Muscle layer of duodenum (tissue), 2 donors: ENCODE measurements around the gene ARFGAP2.
A peak's percentile ranks its signal among the peaks of the same experiment; 100 is the strongest.
"Not testable (repeated sequence)": the region's sequence is repeated elsewhere in the genome, so short reads cannot be mapped to it uniquely, and the experiment has no call there.

Experiments used
- H3K27ac ChIP-seq: one replicate; pipeline ENCODE4 v1.7.0; 2013; ENCODE audit warnings: mild to moderate bottlenecking, low read length
- H3K27me3 ChIP-seq: one replicate; pipeline ENCODE4 v1.7.0; 2013; ENCODE audit warnings: low read depth, mild to moderate bottlenecking, control low read depth, low read length
- H3K36me3 ChIP-seq, 2 donors: one replicate each; pipeline ENCODE4 v1.7.0; 2013; ENCODE audit warnings: low read length in 2 of 2, control low read depth in 1 of 2, mild to moderate bottlenecking in 1 of 2; ENCODE audit not compliant: insufficient read depth in 2 of 2, control insufficient read depth in 1 of 2
- H3K4me1 ChIP-seq, 2 donors: one replicate each; pipeline ENCODE4 v1.7.0; 2013; ENCODE audit warnings: low read length in 2 of 2, mild to moderate bottlenecking in 2 of 2, control low read depth in 1 of 2, moderate library complexity in 1 of 2; ENCODE audit not compliant: insufficient read depth in 2 of 2, control insufficient read depth in 1 of 2
- H3K4me3 ChIP-seq, 2 donors: one replicate each; pipeline ENCODE4 v1.7.0; 2013; ENCODE audit warnings: low read length in 2 of 2, low read depth in 1 of 2, mild to moderate bottlenecking in 1 of 2
- H3K9me3 ChIP-seq, 2 donors: one replicate each; pipeline ENCODE4 v1.7.0; 2013; ENCODE audit warnings: low read length in 2 of 2, control low read depth in 1 of 2, mild to moderate bottlenecking in 1 of 2; ENCODE audit not compliant: control insufficient read depth in 1 of 2
- donor health status: healthy.

The ARFGAP2 gene

DNA sequence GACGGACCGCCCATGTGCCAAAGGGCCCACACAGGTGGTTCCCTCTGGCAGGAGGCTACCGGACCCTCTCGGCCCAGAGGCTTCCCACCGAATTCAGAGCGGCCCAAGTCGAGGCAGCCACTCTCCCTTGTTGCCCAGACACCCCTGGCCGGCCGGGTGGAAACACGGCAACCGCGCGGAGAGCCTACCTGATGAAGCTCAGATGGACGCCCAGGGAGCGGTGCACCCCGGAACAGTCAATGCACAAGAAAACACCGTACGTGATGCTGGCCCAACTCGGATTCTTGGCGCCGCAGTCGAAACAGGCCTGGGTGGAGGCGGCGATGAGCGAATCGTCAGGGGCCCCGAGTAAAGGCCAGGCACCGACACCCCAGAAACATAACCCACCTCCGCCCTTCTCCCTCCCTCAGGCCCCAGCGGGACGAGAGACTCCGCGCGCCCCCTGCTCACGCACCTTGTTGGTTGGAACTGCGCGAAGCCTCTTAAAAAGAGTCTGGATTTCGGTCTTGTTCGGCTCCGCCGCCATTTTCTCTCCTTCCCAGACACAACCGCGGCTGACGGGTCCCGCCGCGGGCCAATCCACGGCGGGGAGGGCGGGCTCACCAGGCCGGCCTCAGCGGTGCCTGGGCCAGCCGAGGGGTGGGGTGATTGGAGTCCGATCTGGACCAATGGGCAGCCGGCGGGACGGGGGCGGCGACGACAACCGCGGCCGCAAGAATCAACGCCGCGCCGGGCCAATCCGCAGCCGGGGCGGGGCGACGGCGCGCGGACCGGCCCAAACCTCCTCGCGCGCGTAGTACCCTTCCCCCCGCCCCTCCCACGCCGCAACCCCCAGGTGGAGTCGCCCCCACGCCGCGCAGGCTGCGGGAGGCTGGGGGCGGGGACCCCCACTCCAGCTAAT is at the start of gene ARFGAP2:
ARFGAP2 (minus strand) TSS at position 552 of the 901 bp plus-strand sequence; CDS start at position 526, 26 bp downstream.
- Histone ChIP-seq H3K9me3 (no peaks in the 10 kb centered on the region), H3K36me3 (peaks cover 33 to 61% of the 10 kb centered on the region in 2 donors), H3K4me3 (peak within 1 kb of the TSS; percentile 82 to 100), H3K27me3 (no peaks in the 10 kb centered on the region), H3K4me1 (peaks cover 17 to 48% of the 10 kb centered on the region in 2 donors), H3K27ac (peak within 1 kb of the TSS; percentile 96)

- Histone ChIP-seq H3K4me1 (no peaks in the 10 kb centered on the region), H3K9me3 (no peaks in the 10 kb centered on the region), H3K36me3 (peaks cover 10 to 39% of the 10 kb centered on the region in 2 donors), H3K27me3 (no peaks in the 10 kb centered on the region), H3K27ac (no peak overlapping the region), H3K4me3 (no peak overlapping the region)
Observed at GRCh38 chr11:47225552-47226400, 49.1 kb upstream of the ARFGAP2 start.

GRCh38 chr11:47222696-47223095 is 46.0 kb upstream of the ARFGAP2 start:
- no peak overlapping the region for H3K4me3 ChIP-seq
- peaks cover 0 to 25% of the 10 kb centered on the region in 2 donors for H3K36me3 ChIP-seq
- H3K4me1 ChIP-seq = peaks cover 0 to 16% of the 10 kb centered on the region in 2 donors
- no peaks in the 10 kb centered on the region for H3K9me3 ChIP-seq
- no peaks in the 10 kb centered on the region for H3K27me3 ChIP-seq
- no peak overlapping the region for H3K27ac ChIP-seq

- Histone ChIP-seq H3K4me3 (no peak overlapping the region), H3K27me3 (no peaks in the 10 kb centered on the region), H3K4me1 (peaks cover 0 to 25% of the 10 kb centered on the region in 2 donors), H3K36me3 (peaks cover 0 to 13% of the 10 kb centered on the region in 2 donors), H3K27ac (no peak overlapping the region), H3K9me3 (no peaks in the 10 kb centered on the region)
Observed at GRCh38 chr11:47220401-47220821, 43.7 kb upstream of the ARFGAP2 start.

GRCh38 chr11:47216121-47216798 is 39.6 kb upstream of the ARFGAP2 start:
- Histone ChIP-seq H3K27ac (peak overlapping the region; percentile 96), H3K9me3 (no peaks in the 10 kb centered on the region), H3K36me3 (peaks cover 0 to 11% of the 10 kb centered on the region in 2 donors), H3K4me3 (peak overlapping the region; percentile 79 to 95), H3K4me1 (peaks cover 0 to 28% of the 10 kb centered on the region in 2 donors), H3K27me3 (no peaks in the 10 kb centered on the region)

GRCh38 chr11:47215366-47215910 is 38.8 kb upstream of the ARFGAP2 start:
- Histone ChIP-seq H3K9me3 (no peaks in the 10 kb centered on the region), H3K4me1 (peaks cover 0 to 25% of the 10 kb centered on the region in 2 donors), H3K4me3 (peak overlapping the region; percentile 79 to 95), H3K27ac (peak overlapping the region; percentile 96), H3K27me3 (no peaks in the 10 kb centered on the region), H3K36me3 (peaks cover 0 to 11% of the 10 kb centered on the region in 2 donors)

DNA sequence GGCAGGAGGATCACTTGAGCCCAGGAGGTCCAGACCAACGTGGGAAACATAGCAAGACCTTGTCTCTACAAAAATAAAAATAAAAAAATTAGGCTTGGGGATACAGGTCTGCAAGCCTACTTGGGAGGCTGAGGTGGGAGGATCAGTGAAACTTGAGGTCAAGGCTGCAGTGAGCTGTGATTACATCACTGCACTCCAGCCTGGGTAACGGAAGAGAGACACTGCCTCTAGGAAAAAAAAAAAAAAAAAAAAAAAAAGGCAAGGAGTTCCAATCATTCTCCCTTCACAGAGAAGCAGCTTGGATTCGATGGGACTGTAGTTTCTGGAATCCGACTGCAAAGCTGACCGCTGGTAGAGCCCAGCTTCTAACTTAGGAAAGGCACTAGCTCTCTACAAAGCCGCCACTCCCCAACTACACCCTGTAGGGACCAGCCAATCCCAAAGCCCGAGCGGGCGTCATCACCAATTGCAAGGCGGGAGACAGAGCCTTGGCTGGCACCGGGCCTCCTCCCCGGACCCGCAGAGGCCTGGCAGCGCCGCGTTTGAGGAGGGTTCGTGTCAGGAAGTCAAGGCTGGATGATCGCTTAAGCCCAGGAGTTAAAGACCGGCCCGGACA is 37.4 kb upstream of the ARFGAP2 start:
- peak overlapping the region; percentile 79 to 95 for H3K4me3 ChIP-seq
- H3K36me3 ChIP-seq = peaks cover 0 to 11% of the 10 kb centered on the region in 2 donors
- peak overlapping the region; percentile 96 for H3K27ac ChIP-seq
- peaks cover 0 to 21% of the 10 kb centered on the region in 2 donors for H3K4me1 ChIP-seq
- no peaks in the 10 kb centered on the region for H3K9me3 ChIP-seq
- H3K27me3 ChIP-seq = no peaks in the 10 kb centered on the region

GRCh38 chr11:47212938-47213337 is 36.3 kb upstream of the ARFGAP2 start:
- Histone ChIP-seq H3K36me3 (peaks cover 0 to 6% of the 10 kb centered on the region in 2 donors), H3K4me1 (peaks cover 0 to 15% of the 10 kb centered on the region in 2 donors), H3K27ac (no peak overlapping the region), H3K4me3 (no peak overlapping the region), H3K27me3 (no peaks in the 10 kb centered on the region), H3K9me3 (no peaks in the 10 kb centered on the region)

DNA sequence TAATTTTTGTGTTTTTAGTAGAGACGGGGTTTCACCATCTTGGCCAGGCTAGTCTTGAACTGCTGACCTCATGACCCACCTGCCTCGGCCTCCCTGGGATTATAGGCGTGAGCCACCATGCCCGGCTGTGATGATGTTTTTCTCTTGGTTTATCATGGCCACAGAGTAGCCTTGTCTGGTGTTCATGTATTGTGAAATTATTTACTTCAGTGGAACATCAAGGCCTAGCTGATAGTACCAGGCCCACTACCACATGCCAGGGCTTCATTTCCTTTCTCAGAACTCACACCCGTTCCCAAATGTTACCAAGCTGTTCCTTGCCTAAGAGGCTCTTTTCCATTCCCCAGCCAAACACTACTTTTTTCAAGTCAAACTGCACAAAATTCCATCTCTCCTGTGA is 31.9 kb upstream of the ARFGAP2 start:
- peaks cover 0 to 2% of the 10 kb centered on the region in 2 donors for H3K4me1 ChIP-seq
- H3K4me3 ChIP-seq = no peak overlapping the region
- no peaks in the 10 kb centered on the region for H3K9me3 ChIP-seq
- H3K27ac ChIP-seq = no peak overlapping the region
- no peaks in the 10 kb centered on the region for H3K27me3 ChIP-seq
- no peaks in the 10 kb centered on the region for H3K36me3 ChIP-seq

- not testable (repeated sequence) for H3K36me3 ChIP-seq, H3K9me3 ChIP-seq, H3K27ac ChIP-seq, H3K4me1 ChIP-seq, H3K4me3 ChIP-seq, H3K27me3 ChIP-seq
Observed at GRCh38 chr11:47208008-47208552, 31.4 kb upstream of the ARFGAP2 start.
